Measurements from ENCODE around the gene ACACB.
A peak's percentile ranks its signal among the peaks of the same experiment; 100 is the strongest.

Gene ACACB

DNA sequence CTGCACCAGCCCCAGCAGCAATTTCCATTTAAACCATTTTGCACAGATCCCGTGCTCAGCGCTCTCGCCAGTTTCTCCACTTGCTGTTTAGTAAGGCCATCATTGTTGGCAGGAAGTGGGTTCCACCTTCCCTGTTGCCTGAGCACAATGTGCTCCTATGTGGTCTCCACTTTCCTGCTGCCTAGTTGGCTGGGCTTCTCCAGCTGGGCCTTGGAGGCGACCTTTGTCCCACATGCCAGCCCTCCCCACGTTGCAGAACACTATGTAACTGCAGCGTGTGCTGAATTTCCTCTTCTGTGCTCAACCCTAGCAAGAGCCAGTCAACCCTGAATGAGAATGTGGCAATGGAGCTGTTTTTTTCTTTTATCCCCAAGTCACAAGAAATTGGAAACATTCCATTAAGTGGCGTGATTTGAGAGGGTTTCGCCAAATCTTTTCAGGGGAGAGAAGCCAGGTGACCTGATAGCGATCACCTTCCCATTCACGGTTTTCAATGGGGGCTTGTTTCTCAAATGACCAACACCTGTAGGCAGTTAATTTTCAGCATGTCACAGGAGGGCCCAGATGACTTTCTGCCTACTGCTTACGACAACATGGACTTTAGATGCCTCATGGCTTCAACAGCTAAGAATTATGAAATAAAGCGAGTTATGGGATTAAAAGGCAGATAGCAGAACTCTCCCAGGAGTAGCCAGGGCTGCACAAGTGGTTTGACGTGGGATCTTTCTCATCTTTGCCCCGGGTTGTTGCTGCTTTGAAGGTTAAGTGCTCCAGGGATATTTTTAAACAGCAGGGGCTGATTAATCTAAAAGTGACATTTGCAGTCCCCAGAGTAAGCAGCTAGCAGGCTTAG is at the start of gene ACACB:
TSS of gene ACACB (plus strand) at position 830 of the 853 bp plus-strand sequence. CDS start 22,819 bp downstream, outside the sequence.
- DNase-seq (ENCODE audit: low read depth in 2 of 2): no peak

- no peak for DNase-seq (ENCODE audit: low read depth in 2 of 2)
These were observed 46.8 kb upstream of the ACACB start for GRCh38 chr12:109069307-109070271.

DNA sequence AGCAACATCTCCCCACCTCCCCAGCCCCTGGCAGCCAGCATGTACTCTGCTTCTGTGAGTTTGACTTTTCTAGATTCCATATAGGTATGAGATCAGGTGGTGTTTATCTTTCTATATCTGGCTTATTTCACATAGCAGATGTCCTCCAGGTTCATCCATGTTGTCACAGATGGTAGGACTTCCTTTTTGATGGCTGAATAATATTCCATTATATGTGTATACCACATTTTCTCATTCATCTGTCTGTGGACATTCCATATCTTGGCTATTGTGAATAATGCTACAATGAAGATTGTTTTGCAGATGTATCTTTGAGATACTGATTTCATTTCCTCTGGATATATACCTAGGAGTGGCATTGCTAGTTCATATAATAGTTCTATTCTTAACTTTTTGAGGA is 41.5 kb upstream of the ACACB start:
- DNase-seq (ENCODE audit: low read depth in 2 of 2): no peak

GRCh38 chr12:109082751-109083150 is 33.6 kb upstream of the ACACB start:
- no peak for DNase-seq (ENCODE audit: low read depth in 2 of 2)

DNA sequence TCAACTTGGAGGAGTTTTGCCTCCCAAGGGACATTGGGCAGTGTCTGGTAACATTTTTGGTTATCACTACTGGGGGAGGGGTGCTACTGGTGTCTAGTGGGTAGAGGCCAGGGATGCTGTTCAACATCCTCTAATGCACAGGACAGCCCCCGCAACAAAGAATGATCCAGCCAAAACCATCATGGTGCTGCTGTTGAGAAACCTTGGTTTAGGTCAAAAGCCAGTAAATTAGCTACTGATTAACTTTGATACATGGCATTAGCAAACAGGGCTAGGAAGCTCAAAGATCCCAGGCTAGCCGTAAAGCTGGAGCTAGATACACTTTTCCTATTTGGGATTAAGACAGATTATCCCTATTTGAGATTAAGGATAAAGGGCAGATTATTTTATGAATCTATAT is 32.0 kb upstream of the ACACB start:
- DNase-seq (ENCODE audit: low read depth in 2 of 2): no peak

- no peak for DNase-seq (ENCODE audit: low read depth in 2 of 2)
These were observed 30.8 kb upstream of the ACACB start for GRCh38 chr12:109085590-109085989.

- DNase-seq (ENCODE audit: low read depth in 2 of 2): no peak
These were observed 29.1 kb upstream of the ACACB start for GRCh38 chr12:109087250-109087649.

GRCh38 chr12:109088818-109089217 is 27.6 kb upstream of the ACACB start:
- DNase-seq (ENCODE audit: low read depth in 2 of 2): no peak

DNA sequence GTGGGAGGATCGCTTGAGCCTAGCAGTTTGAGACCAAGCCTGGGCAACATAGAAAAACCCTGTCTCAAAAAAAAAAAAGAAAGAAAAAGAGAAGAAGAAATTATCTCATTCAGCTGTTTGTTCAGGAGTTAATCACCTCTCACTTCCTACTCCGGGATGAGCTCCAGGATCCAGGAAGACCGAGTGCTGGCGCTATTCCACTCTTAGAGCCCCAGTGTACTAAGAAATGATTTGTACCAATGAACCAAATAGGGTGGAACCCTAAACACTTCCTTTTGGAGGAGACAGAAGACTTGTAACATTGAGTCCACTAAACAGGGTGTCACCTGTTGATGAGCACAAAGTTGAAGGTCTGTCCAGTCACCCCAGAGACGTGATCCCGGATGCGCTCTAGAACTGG is 26.7 kb upstream of the ACACB start:
- no peak for DNase-seq (ENCODE audit: low read depth in 2 of 2)

- no peak for DNase-seq (ENCODE audit: low read depth in 2 of 2)
These were observed 23.8 kb upstream of the ACACB start for GRCh38 chr12:109092497-109093021.

- peak; percentile 93 for DNase-seq (ENCODE audit: low read depth in 2 of 2)
These were observed 23.1 kb upstream of the ACACB start, which contains the start of gene ALKBH2 for GRCh38 chr12:109093022-109093918. ALKBH2 (minus strand) TSS chr12:109093472; CDS start chr12:109092786, 686 bp downstream.

- no peak for DNase-seq (ENCODE audit: low read depth in 2 of 2)
These were observed 19.3 kb upstream of the ACACB start for GRCh38 chr12:109097140-109097434.

DNA sequence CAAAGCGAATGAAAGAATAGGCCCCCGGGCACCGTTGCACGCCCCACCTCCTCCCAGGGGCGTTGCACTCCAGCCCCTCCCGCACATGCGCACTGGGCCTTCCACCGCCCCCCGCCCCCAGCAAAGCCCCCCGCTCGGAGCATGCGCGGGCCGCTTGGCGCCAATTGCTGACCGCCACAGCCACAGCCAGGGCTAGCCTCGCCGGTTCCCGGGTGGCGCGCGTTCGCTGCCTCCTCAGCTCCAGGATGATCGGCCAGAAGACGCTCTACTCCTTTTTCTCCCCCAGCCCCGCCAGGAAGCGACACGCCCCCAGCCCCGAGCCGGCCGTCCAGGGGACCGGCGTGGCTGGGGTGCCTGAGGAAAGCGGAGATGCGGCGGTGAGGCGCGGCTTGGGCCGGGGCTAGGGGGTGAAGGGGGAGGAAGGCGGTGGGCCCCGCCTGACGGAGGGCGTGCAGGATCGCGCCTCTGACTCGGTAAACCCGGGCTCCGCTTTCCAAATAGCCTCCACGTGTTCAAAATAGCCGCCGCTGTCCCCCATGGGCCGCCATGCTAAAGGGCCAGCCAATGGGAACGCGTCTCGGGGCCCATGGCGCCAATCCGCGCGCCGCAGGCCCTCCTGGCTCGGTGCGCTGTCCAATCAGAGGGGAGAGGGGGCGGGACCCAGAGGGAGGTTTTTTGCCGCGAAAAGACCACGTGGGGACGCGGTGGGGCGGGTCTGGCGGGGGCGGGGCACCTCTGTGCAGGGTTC is 18.8 kb upstream of the ACACB start, which contains the start of gene UNG:
TSS of gene UNG (plus strand) at position 163 of the 748 bp plus-strand sequence. CDS start at position 246, 83 bp downstream.
- peak; percentile 95 for DNase-seq (ENCODE audit: low read depth in 2 of 2)

- DNase-seq (ENCODE audit: low read depth in 2 of 2): no peak
These were observed 18.2 kb upstream of the ACACB start for GRCh38 chr12:109098183-109098604.

DNA sequence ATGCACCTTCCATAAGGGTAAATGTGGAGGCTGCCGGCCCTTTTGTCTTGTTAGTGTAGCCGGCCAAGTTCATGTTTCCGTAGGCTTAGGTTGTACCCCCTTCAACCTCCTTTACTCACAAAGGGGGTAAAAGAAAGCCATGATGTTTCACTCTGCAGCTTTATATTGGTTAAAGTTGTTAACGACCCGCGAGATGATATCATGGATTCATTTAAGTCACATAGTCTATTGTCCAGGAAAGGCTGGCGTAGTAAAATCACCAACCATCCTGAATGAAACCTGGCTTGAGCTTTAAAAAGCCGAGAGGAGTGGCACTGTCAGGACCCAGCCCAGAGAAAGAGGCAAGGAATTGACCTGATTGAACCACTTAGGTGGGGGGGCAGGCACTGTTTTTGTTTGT is 17.7 kb upstream of the ACACB start:
- DNase-seq (ENCODE audit: low read depth in 2 of 2): no peak

- DNase-seq (ENCODE audit: low read depth in 2 of 2): no peak
These were observed 16.9 kb upstream of the ACACB start for GRCh38 chr12:109099431-109100020.

DNA sequence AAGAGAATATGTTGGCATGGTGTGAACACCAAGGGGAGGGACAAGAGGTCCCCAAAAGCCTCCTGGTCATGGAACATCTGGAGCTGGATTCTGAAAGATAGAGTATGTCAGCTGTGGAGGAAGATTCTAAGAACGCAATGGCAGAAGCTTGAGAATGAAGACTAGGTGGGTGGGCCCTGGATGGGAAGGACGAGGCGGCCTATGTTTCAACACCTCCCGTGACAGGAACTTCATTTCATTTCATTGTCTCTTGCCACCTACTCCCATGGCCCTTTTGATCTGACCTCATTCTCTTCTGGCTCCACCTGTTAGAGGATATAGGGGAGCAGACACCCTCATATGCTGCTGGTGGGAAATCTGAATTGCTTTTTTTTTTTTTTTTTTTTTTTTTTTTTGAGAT is 15.6 kb upstream of the ACACB start:
- no peak for DNase-seq (ENCODE audit: low read depth in 2 of 2)

- DNase-seq (ENCODE audit: low read depth in 2 of 2): no peak
These were observed 13.9 kb upstream of the ACACB start for GRCh38 chr12:109102491-109102890.

DNA sequence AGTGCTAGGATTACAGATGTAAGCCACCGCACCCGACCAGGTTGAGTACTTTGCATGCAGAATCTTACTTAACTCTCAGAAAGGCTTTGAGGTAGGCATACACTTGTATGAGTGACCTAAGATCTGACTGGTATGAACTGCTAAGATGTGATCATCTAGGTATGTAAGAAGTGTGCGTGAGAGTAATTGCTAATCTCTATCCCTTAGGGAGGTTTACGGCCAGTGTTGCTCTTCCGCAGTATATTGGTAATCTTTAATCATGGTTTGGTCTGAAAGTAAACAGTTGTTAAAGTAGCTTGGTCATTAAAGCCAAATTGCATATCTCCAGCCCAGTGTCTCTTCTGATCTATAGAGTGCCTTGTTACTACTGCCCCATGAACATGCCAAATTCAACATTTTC is 11.2 kb upstream of the ACACB start:
- no peak for DNase-seq (ENCODE audit: low read depth in 2 of 2)

DNA sequence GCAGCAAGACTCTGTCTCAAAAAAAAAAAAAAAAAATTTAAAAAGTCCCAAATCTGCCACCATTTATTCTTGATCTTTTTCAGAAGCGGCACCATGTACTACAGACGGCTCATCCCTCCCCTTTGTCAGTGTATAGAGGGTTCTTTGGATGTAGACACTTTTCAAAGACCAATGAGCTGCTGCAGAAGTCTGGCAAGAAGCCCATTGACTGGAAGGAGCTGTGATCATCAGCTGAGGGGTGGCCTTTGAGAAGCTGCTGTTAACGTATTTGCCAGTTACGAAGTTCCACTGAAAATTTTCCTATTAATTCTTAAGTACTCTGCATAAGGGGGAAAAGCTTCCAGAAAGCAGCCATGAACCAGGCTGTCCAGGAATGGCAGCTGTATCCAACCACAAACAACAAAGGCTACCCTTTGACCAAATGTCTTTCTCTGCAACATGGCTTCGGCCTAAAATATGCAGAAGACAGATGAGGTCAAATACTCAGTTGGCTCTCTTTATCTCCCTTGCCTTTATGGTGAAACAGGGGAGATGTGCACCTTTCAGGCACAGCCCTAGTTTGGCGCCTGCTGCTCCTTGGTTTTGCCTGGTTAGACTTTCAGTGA is 6.5 kb upstream of the ACACB start:
- no peak for DNase-seq (ENCODE audit: low read depth in 2 of 2)

All from stimulated activated CD4-positive, alpha-beta T cell treated with anti-CD3 and anti-CD28 coated beads, Interleukin-1b, Interleukin-23, amount 100 ng/mL, for 4 hours (primary cell).